HepG2 (cell line): ENCODE results near the gene FXR2. TPM values are rescaled to one million over a fixed set of nuclear protein-coding genes. Genes with fewer than 3 reads are reported as not detected.

Experiments used
- ATAC-seq: fragments of 200-7000 bp; cut with Tn5 transposase; 3 replicates; pipeline ENCODE4 v1.9.1; 2020; ENCODE audit warnings: mild to moderate bottlenecking, moderate library complexity
- BruUV-seq: library from RNA; stranded (reverse); fragments of 400-500 nt; replicated peaks from 2 replicates; lab custom pipeline; 2021; lab: Mats Ljungman, UMichigan
- CTCF ChIA-PET: fragments of 300-600 bp; formaldehyde crosslinking; extraction: SDS; loops from one replicate; lab custom pipeline; 2021; ENCODE audit warnings: low total read pairs, inconsistent platforms, low intra/inter-chr PET ratio; lab: Yijun Ruan, JAX
- POLR2A ChIA-PET: fragments of 350-600 bp; sonication (Branson Sonifier 250); formaldehyde crosslinking; loops from one replicate; lab custom pipeline; 2020; ENCODE audit warnings: antibody characterized with exemption, inconsistent platforms; lab: Yijun Ruan, JAX
- DNase-seq: peaks from one replicate; pipeline ENCODE4 v3.0.0-alpha.2; 2015; ENCODE audit warnings: low spot score
- FAIRE-seq: peaks from 3 replicates; lab custom pipeline; 2011; peaks lifted over from hg19 to GRCh38; lab: Jason Lieb, UNC
- H2AFZ ChIP-seq: one replicate; pipeline ENCODE4 v1.6.1; 2011; ENCODE audit warnings: low read length, inconsistent platforms
- H3K27ac ChIP-seq: fragments of 300-600 bp; 3 replicates; pipeline ENCODE4 v1.8.0; 2011; ENCODE audit warnings: mixed run types, mild to moderate bottlenecking, mixed read lengths, low read length, inconsistent platforms; ENCODE audit not compliant: insufficient read depth; ENCODE audit errors: extremely low read length
- H3K27me3 ChIP-seq, 2 experiments: fragments of 200-600 bp in 1 of 2; 2 replicates in 1 of 2; 3 replicates in 1 of 2; pipeline versions ENCODE4 v1.6.0 to v1.8.0; 2011; ENCODE audit warnings: low read length in 2 of 2, mild to moderate bottlenecking in 2 of 2, moderate library complexity in 2 of 2, inconsistent platforms in 1 of 2; ENCODE audit not compliant: insufficient read depth in 2 of 2, control insufficient read depth in 1 of 2
- H3K36me3 ChIP-seq, 2 experiments: fragments of 200-600 bp in 1 of 2; replicated peaks in 1 of 2; 2 replicates in 1 of 2; 3 replicates in 1 of 2; pipeline versions ENCODE4 v1.5.1 to v1.8.0; 2011; ENCODE audit warnings: low read length in 2 of 2, inconsistent platforms in 1 of 2; ENCODE audit not compliant: insufficient read depth in 2 of 2, control insufficient read depth in 1 of 2
- H3K4me1 ChIP-seq: 2 replicates; pipeline ENCODE4 v1.5.1; 2012; ENCODE audit warnings: low read length, inconsistent platforms; ENCODE audit not compliant: insufficient read depth
- H3K4me2 ChIP-seq: 2 replicates; pipeline ENCODE4 v1.6.0; 2011; ENCODE audit warnings: low read depth, low read length, inconsistent platforms
- H3K4me3 ChIP-seq, 3 experiments: fragments of 200-600 bp in 1 of 3; sonication (generic), shearing (Covaris generic) in 1 of 3; replicated peaks in 1 of 3; 2 replicates each; pipeline ENCODE4 v1.5.1; 2011 to 2016; ENCODE audit warnings: low read length in 3 of 3, inconsistent platforms in 2 of 3, low read depth in 2 of 3, mild to moderate bottlenecking in 2 of 3, control low read depth in 1 of 3, mixed read lengths in 1 of 3; ENCODE audit not compliant: insufficient read depth in 1 of 3
- H3K79me2 ChIP-seq: one replicate; pipeline ENCODE4 v1.6.1; 2011; ENCODE audit warnings: low read length, inconsistent platforms; ENCODE audit not compliant: insufficient read depth
- H3K9ac ChIP-seq: 2 replicates; pipeline ENCODE4 v1.6.0; 2011; ENCODE audit warnings: mild to moderate bottlenecking, low read depth, low read length, inconsistent platforms; ENCODE audit not compliant: insufficient read depth
- H3K9me3 ChIP-seq: 2 replicates; pipeline ENCODE4 v1.5.1; 2012; ENCODE audit warnings: mild to moderate bottlenecking, low read length
- H4K20me1 ChIP-seq: 2 replicates; pipeline ENCODE4 v1.6.0; 2011; ENCODE audit warnings: inconsistent platforms, mild to moderate bottlenecking, low read length, moderate library complexity; ENCODE audit not compliant: insufficient read depth
- AGO1 ChIP-seq: fragments of 200-400 bp; formaldehyde crosslinking; IDR thresholded peaks from 2 replicates; pipeline ENCODE4 v1.6.1; 2017; ENCODE audit warnings: mild to moderate bottlenecking, low read depth, low read length, moderate library complexity; ENCODE audit not compliant: poor library complexity, severe bottlenecking
- BRD4 ChIP-seq: sonication (generic); formaldehyde crosslinking; IDR thresholded peaks from 2 replicates; pipeline ENCODE4 v1.4.0; 2020; ENCODE audit warnings: missing genetic modification reagents
- EZH2 ChIP-seq: conservative IDR thresholded peaks from 2 replicates; pipeline ENCODE4 v1.6.1; 2012; ENCODE audit warnings: mild to moderate bottlenecking, low read depth, low read length, moderate library complexity
- MAFF ChIP-seq: IDR thresholded peaks from 2 replicates; pipeline ENCODE4 v1.6.1; 2011; ENCODE audit warnings: low read depth, low read length, improper control_type of control experiment
- RBAK ChIP-seq: sonication (generic); formaldehyde crosslinking; IDR thresholded peaks from 2 replicates; pipeline ENCODE4 v1.5.1; 2020; ENCODE audit warnings: mild to moderate bottlenecking, missing genetic modification reagents
- ZBTB42 ChIP-seq: sonication (generic); formaldehyde crosslinking; IDR thresholded peaks from 2 replicates; pipeline ENCODE4 v1.5.0; 2020; ENCODE audit warnings: mild to moderate bottlenecking, missing genetic modification reagents
- ZFP82 ChIP-seq: sonication (generic); formaldehyde crosslinking; IDR thresholded peaks from 2 replicates; pipeline ENCODE4 v1.5.1; 2020; ENCODE audit warnings: mild to moderate bottlenecking, missing genetic modification reagents, borderline replicate concordance
- ZSCAN12 ChIP-seq: sonication (generic); formaldehyde crosslinking; IDR thresholded peaks from 2 replicates; pipeline ENCODE4 v1.9.0; 2021; ENCODE audit warnings: mild to moderate bottlenecking, missing genetic modification reagents
- WGBS: methylation state at CpG from one replicate; pipeline ENCODE4 v1.1.6; 2017; ENCODE audit warnings: low lambda C conversion rate; 5-methylcytosine and 5-hydroxymethylcytosine counted together
- in situ Hi-C: cut with HindIII; loops from 2 replicates; pipeline ENCODE4 v1.10.0; 2017; ENCODE audit warnings: low pct_unique_long_range_greater_than_20kb; ENCODE audit not compliant: extremely low pct_ligation_motif_present
- intact Hi-C: fragments of 100-400 bp; cut with micrococcal nuclease; formaldehyde crosslinking; loops from one replicate; pipeline ENCODE4 v1.10.0; 2022; ENCODE audit not compliant: unreplicated experiment
- polyA plus RNA-seq, 8 experiments: library from polyadenylated mRNA; depleted of rRNA in 3 of 8; stranded (reverse) in 7 of 8; unstranded in 1 of 8; fragments of >200 nt; fragmentation: Illumina TruSeq in 4 of 8; extraction: Trizol in 4 of 8; gene quantifications; 2 replicates each; pipeline versions ENCODE4 v1.2.1 to v1.2.3, GENCODE V29; 2011 to 2016; ENCODE audit warnings: low read depth in 4 of 8, missing spikeins in 1 of 8, mixed read lengths in 1 of 8; ENCODE audit not compliant: insufficient read depth in 1 of 8
- total RNA-seq, 5 experiments: library from RNA; depleted of rRNA; stranded (reverse); fragments of >200 nt; fragmentation: Illumina TruSeq; extraction: Trizol; gene quantifications; 2 replicates each; pipeline ENCODE4 v1.2.3, GENCODE V29; 2016; ENCODE audit warnings: low read depth in 1 of 5
- TF ChIP-seq, protein P1 (sequence below): sonication (generic); formaldehyde crosslinking; IDR thresholded peaks from 2 replicates; pipeline ENCODE4 v1.4.0; 2020; ENCODE audit warnings: missing genetic modification reagents, borderline replicate concordance
- TF ChIP-seq, protein P2 (sequence below): sonication (generic); formaldehyde crosslinking; IDR thresholded peaks from 2 replicates; pipeline ENCODE4 v1.9.0; 2022; ENCODE audit warnings: missing genetic modification reagents, mild to moderate bottlenecking, borderline replicate concordance
- TF ChIP-seq, protein P3 (sequence below): sonication (generic); formaldehyde crosslinking; IDR thresholded peaks from 2 replicates; pipeline ENCODE4 v1.5.0; 2020; ENCODE audit warnings: mild to moderate bottlenecking, missing genetic modification reagents
- TF ChIP-seq, protein P4 (sequence below): sonication (generic); formaldehyde crosslinking; IDR thresholded peaks from 2 replicates; pipeline ENCODE4 v1.5.0; 2020; ENCODE audit warnings: mild to moderate bottlenecking, missing genetic modification reagents, borderline replicate concordance

Gene FXR2
- total and polyA plus RNA-seq, 2 of the 13 experiments (the other 11 are each of a cell fraction or from before 2014, with no cell fraction given), result 20.9 to 24.4 TPM

DNA sequence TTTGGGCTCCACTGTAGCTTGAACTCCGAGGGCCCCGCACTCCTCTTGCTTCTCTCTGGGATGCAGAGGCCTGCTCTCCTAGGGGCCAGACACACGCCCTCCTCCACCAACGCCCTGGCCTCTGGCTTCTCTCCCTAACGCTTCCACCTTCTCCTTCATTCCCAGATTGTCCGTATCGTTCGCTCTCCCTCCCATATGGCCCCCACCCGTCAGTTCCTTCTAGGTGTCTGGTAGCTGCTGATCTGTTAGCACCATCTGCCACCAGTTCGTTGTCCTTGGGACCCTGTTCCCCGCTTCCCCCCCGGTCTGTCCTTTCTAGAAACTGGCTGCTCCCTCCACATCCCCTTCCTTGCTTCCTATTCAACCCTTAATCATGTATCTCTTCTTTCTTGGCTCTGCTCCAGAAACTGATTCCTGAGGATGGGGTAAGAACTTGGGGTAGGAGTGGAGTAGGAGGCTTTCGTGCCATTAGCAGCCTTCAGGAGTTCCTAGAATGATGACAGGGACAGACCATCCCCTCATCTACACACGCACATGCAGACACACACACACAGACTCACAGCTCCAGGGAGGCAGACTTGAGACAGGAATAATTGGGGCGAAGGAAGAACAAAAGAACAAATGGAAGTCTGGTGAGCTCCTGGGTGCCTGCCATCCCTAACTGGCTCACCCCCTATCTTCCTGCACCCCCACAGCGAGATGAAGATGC lies 40.3 kb upstream of the FXR2 start:
- ChIA-PET POLR2A (interaction anchor here (1.0 kb wide), 1 partner anchor 28 kb away, joined by 5 read pairs; the partner anchor contains the start of gene SAT2), CTCF (no interaction called here)
- Histone ChIP-seq H3K79me2 (no peaks in the 10 kb centered on the region), H4K20me1 (no peaks in the 10 kb centered on the region), H3K4me3 (no peak overlapping the region), H3K9me3 (no peaks in the 10 kb centered on the region), H2AFZ (no peak overlapping the region), H3K9ac (no peak overlapping the region), H3K4me2 (no peak overlapping the region), H3K4me1 (peaks cover 16% of the 10 kb centered on the region), H3K36me3 (no peaks in the 10 kb centered on the region), H3K27ac (no peak overlapping the region), H3K27me3 (peaks cover 5 to 54% of the 10 kb centered on the region in 2 experiments)
- no TSS peak for BruUV-seq
- ATAC-seq (no peak), FAIRE-seq (no peak), DNase-seq (no peak)
- WGBS, result 32% methylated on average over 16 of the region's 16 CpGs
- intact Hi-C loops (no loop called here), in situ Hi-C loops (no loop called here)
- TF ChIP-seq EZH2 (no peak), ZFP82 (no peak), AGO1 (no peak), ZSCAN12 (no peak), RBAK (CRISPR knock-in tag) (no peak), BRD4 (CRISPR knock-in tag) (no peak), MAFF (no peak), ZBTB42 (no peak)
- TF ChIP-seq, protein P1, sequence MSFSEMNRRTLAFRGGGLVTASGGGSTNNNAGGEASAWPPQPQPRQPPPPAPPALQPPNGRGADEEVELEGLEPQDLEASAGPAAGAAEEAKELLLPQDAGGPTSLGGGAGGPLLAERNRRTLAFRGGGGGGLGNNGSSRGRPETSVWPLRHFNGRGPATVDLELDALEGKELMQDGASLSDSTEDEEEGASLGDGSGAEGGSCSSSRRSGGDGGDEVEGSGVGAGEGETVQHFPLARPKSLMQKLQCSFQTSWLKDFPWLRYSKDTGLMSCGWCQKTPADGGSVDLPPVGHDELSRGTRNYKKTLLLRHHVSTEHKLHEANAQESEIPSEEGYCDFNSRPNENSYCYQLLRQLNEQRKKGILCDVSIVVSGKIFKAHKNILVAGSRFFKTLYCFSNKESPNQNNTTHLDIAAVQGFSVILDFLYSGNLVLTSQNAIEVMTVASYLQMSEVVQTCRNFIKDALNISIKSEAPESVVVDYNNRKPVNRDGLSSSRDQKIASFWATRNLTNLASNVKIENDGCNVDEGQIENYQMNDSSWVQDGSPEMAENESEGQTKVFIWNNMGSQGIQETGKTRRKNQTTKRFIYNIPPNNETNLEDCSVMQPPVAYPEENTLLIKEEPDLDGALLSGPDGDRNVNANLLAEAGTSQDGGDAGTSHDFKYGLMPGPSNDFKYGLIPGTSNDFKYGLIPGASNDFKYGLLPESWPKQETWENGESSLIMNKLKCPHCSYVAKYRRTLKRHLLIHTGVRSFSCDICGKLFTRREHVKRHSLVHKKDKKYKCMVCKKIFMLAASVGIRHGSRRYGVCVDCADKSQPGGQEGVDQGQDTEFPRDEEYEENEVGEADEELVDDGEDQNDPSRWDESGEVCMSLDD (CRISPR knock-in tag), result no peak
- TF ChIP-seq, protein P2, sequence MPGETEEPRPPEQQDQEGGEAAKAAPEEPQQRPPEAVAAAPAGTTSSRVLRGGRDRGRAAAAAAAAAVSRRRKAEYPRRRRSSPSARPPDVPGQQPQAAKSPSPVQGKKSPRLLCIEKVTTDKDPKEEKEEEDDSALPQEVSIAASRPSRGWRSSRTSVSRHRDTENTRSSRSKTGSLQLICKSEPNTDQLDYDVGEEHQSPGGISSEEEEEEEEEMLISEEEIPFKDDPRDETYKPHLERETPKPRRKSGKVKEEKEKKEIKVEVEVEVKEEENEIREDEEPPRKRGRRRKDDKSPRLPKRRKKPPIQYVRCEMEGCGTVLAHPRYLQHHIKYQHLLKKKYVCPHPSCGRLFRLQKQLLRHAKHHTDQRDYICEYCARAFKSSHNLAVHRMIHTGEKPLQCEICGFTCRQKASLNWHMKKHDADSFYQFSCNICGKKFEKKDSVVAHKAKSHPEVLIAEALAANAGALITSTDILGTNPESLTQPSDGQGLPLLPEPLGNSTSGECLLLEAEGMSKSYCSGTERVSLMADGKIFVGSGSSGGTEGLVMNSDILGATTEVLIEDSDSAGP (CRISPR knock-in tag), result no peak
- TF ChIP-seq, protein P3, sequence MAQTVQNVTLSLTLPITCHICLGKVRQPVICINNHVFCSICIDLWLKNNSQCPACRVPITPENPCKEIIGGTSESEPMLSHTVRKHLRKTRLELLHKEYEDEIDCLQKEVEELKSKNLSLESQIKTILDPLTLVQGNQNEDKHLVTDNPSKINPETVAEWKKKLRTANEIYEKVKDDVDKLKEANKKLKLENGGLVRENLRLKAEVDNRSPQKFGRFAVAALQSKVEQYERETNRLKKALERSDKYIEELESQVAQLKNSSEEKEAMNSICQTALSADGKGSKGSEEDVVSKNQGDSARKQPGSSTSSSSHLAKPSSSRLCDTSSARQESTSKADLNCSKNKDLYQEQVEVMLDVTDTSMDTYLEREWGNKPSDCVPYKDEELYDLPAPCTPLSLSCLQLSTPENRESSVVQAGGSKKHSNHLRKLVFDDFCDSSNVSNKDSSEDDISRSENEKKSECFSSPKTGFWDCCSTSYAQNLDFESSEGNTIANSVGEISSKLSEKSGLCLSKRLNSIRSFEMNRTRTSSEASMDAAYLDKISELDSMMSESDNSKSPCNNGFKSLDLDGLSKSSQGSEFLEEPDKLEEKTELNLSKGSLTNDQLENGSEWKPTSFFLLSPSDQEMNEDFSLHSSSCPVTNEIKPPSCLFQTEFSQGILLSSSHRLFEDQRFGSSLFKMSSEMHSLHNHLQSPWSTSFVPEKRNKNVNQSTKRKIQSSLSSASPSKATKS (CRISPR knock-in tag), result no peak
- TF ChIP-seq, protein P4, sequence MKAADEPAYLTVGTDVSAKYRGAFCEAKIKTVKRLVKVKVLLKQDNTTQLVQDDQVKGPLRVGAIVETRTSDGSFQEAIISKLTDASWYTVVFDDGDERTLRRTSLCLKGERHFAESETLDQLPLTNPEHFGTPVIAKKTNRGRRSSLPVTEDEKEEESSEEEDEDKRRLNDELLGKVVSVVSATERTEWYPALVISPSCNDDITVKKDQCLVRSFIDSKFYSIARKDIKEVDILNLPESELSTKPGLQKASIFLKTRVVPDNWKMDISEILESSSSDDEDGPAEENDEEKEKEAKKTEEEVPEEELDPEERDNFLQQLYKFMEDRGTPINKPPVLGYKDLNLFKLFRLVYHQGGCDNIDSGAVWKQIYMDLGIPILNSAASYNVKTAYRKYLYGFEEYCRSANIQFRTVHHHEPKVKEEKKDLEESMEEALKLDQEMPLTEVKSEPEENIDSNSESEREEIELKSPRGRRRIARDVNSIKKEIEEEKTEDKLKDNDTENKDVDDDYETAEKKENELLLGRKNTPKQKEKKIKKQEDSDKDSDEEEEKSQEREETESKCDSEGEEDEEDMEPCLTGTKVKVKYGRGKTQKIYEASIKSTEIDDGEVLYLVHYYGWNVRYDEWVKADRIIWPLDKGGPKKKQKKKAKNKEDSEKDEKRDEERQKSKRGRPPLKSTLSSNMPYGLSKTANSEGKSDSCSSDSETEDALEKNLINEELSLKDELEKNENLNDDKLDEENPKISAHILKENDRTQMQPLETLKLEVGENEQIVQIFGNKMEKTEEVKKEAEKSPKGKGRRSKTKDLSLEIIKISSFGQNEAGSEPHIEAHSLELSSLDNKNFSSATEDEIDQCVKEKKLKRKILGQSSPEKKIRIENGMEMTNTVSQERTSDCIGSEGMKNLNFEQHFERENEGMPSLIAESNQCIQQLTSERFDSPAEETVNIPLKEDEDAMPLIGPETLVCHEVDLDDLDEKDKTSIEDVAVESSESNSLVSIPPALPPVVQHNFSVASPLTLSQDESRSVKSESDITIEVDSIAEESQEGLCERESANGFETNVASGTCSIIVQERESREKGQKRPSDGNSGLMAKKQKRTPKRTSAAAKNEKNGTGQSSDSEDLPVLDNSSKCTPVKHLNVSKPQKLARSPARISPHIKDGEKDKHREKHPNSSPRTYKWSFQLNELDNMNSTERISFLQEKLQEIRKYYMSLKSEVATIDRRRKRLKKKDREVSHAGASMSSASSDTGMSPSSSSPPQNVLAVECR, result no peak
